ENCODE data around the gene EEF1AKMT1. TPM values are rescaled to one million over a fixed set of nuclear protein-coding genes. Genes with fewer than 3 reads are reported as not detected.

Gene EEF1AKMT1
- total RNA-seq, 1 experiment from 2014 or later: 6.1 TPM

DNA sequence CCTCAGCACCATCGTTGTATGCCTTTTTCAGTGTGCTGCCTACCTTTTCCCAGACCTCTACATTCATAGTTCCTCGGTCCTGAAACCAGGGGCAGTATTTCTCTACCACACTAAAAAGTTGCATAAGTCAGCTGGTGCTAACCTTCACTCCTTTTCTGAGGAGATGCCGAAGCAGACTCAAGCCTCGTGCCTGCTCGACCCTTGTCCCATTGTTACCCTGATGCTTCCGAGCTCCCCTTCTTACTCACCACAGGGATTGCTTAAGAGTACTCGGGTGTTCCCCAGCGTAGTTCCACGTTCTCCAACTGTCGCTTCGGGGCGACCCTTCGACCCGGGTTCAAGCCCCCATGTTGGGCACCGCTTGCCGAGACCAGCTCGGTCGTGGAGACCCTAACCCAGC, 89.2 kb downstream of the EEF1AKMT1 start:
- Histone ChIP-seq H3K27ac (ENCODE audit: insufficient read length, low read depth, low read length) (no peak overlapping the region), H2BK5ac (ENCODE audit: insufficient read length, low read length) (no peak overlapping the region), H4K20me1 (ENCODE audit: control insufficient read depth, insufficient read depth, insufficient read length) (no peaks in the 10 kb centered on the region), H3K27me3 (ENCODE audit: insufficient read depth, low read length) (no peaks in the 10 kb centered on the region), H2BK20ac (ENCODE audit: low read depth, low read length, poor library complexity, severe bottlenecking) (no peak overlapping the region), H3K9ac (ENCODE audit: extremely low read depth, insufficient read length, low read length) (no peak overlapping the region), H2BK15ac (ENCODE audit: low read depth, low read length) (no peak overlapping the region), H3K23me2 (ENCODE audit: insufficient read length, low read depth, low read length, poor library complexity, severe bottlenecking) (no peaks in the 10 kb centered on the region), H3K4me1 (ENCODE audit: insufficient read depth, low read length) (no peaks in the 10 kb centered on the region; the same call in 1 of the 2 replicates), H3K18ac (ENCODE audit: insufficient read length, low read depth, low read length) (no peak overlapping the region), H2AK5ac (ENCODE audit: insufficient read length, low read length) (no peak overlapping the region), H3K4ac (ENCODE audit: low read depth, low read length) (no peak overlapping the region), H3K23ac (ENCODE audit: insufficient read length, low read depth, low read length) (no peak overlapping the region), H3K9me3 (ENCODE audit: control insufficient read depth, low read depth, low read length) (no peaks in the 10 kb centered on the region), H4K5ac (ENCODE audit: insufficient read length, low read depth, low read length) (no peak overlapping the region), H3K56ac (ENCODE audit: insufficient read length, low read depth, low read length) (no peak overlapping the region), H3K14ac (ENCODE audit: insufficient read depth, low read length) (no peak overlapping the region), H2BK12ac (ENCODE audit: insufficient read length, low read depth, low read length) (no peak overlapping the region), H2BK120ac (ENCODE audit: low read depth, low read length, poor library complexity, severe bottlenecking) (no peak overlapping the region), H4K8ac (replicated peaks; ENCODE audit: insufficient read length, low read depth, low read length) (no peak overlapping the region), H3K79me1 (ENCODE audit: insufficient read depth, low read depth, low read length, poor library complexity, severe bottlenecking) (no peaks in the 10 kb centered on the region), H2AFZ (ENCODE audit: low read length) (no peak overlapping the region), H3K4me2 (ENCODE audit: insufficient read depth, insufficient read length, low read length) (no peak overlapping the region), H3T11ph (ENCODE audit: low read length) (no peak overlapping the region), H3K79me2 (ENCODE audit: insufficient read depth, low read length) (no peaks in the 10 kb centered on the region), H4K91ac (ENCODE audit: insufficient read length, low read depth, low read length) (no peak overlapping the region)
- Mint-ChIP-seq H3K4me3 (no peak overlapping the region), H3K4me1 (peaks cover 47 to 52% of the 10 kb centered on the region in 2 experiments), H3K27me3 (ENCODE audit: low read depth) (no peaks in the 10 kb centered on the region), H3K9me3 (no peaks in the 10 kb centered on the region), H3K27ac (peak overlapping the region; percentile 82 to 90 (median 85); a peak in 4 of 7 replicates), H3K36me3 (ENCODE audit: insufficient read depth in 1 of 3, low read depth in 3 of 3) (no peaks in the 10 kb centered on the region)
- WGBS (ENCODE audit: extremely low coverage, insufficient read length, low lambda C conversion rate): no CpG with 5 or more reads among the region's 18 CpGs
- no peak for DNase-seq
- TF ChIP-seq, protein P1, sequence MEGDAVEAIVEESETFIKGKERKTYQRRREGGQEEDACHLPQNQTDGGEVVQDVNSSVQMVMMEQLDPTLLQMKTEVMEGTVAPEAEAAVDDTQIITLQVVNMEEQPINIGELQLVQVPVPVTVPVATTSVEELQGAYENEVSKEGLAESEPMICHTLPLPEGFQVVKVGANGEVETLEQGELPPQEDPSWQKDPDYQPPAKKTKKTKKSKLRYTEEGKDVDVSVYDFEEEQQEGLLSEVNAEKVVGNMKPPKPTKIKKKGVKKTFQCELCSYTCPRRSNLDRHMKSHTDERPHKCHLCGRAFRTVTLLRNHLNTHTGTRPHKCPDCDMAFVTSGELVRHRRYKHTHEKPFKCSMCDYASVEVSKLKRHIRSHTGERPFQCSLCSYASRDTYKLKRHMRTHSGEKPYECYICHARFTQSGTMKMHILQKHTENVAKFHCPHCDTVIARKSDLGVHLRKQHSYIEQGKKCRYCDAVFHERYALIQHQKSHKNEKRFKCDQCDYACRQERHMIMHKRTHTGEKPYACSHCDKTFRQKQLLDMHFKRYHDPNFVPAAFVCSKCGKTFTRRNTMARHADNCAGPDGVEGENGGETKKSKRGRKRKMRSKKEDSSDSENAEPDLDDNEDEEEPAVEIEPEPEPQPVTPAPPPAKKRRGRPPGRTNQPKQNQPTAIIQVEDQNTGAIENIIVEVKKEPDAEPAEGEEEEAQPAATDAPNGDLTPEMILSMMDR (conservative IDR thresholded peaks at IDR 0.05): no peak

All from H9 (cell line).